Ecto neural progenitor cell (in vitro differentiated cells): ENCODE data around the gene PKNOX1.
"Not testable (repeated sequence)": the region's sequence is repeated elsewhere in the genome, so short reads cannot be mapped to it uniquely, and the experiment has no call there.

ENCODE experiments used
- DNase-seq: peaks from one replicate; pipeline ENCODE4 v3.0.0-alpha.2; 2018; ENCODE audit warnings: low spot score

The PKNOX1 gene

GRCh38 chr21:42956824-42957630 lies 17.3 kb upstream of the PKNOX1 start:
- no peak for DNase-seq

- DNase-seq: not testable (repeated sequence)
Measured at GRCh38 chr21:42958122-42958521, 16.2 kb upstream of the PKNOX1 start.

- DNase-seq: no peak
Measured at GRCh38 chr21:42959728-42960127, 14.6 kb upstream of the PKNOX1 start.

- no peak for DNase-seq
Measured at GRCh38 chr21:42962380-42963007, 11.9 kb upstream of the PKNOX1 start.

- DNase-seq: no peak
Measured at GRCh38 chr21:42964086-42964485, 10.3 kb upstream of the PKNOX1 start.

GRCh38 chr21:42964546-42965210 lies 9.7 kb upstream of the PKNOX1 start:
- DNase-seq: no peak

GRCh38 chr21:42965211-42965560 lies 9.2 kb upstream of the PKNOX1 start:
- DNase-seq: no peak

- DNase-seq: not testable (repeated sequence)
Measured at GRCh38 chr21:42967616-42968015, 6.7 kb upstream of the PKNOX1 start.

GRCh38 chr21:42969193-42969600 lies 5.2 kb upstream of the PKNOX1 start:
- DNase-seq: no peak

GRCh38 chr21:42970946-42971653 lies 3.3 kb upstream of the PKNOX1 start:
- no peak for DNase-seq

- DNase-seq: no peak
Measured at GRCh38 chr21:42971897-42972275, 2.5 kb upstream of the PKNOX1 start.

- DNase-seq: peak; percentile 60
Measured at GRCh38 chr21:42973309-42973990, 912 bp upstream of the PKNOX1 start.

GRCh38 chr21:42974832-42975820 lies 764 bp downstream of the PKNOX1 start:
- peak; percentile 75 for DNase-seq

- DNase-seq: no peak
Measured at GRCh38 chr21:42975886-42976608, 1.7 kb downstream of the PKNOX1 start.

- DNase-seq: no peak
Measured at GRCh38 chr21:42980312-42981213, 6.2 kb downstream of the PKNOX1 start.

- no peak for DNase-seq
Measured at GRCh38 chr21:42981214-42981523, 6.8 kb downstream of the PKNOX1 start.

- no peak for DNase-seq
Measured at GRCh38 chr21:42981862-42982261, 7.5 kb downstream of the PKNOX1 start.

GRCh38 chr21:42983103-42983502 lies 8.7 kb downstream of the PKNOX1 start:
- no peak for DNase-seq

GRCh38 chr21:42983869-42984268 lies 9.5 kb downstream of the PKNOX1 start:
- no peak for DNase-seq
